HEK293 (cell line): ENCODE measurements around the gene SNRPD3.

Experiments
- CTCF ChIA-PET: fragments of 350-600 bp; formaldehyde crosslinking; extraction: SDS; loops from one replicate; lab custom pipeline; 2021; ENCODE audit warnings: antibody characterized with exemption; lab: Yijun Ruan, JAX
- POLR2A ChIA-PET: fragments of 300-600 bp; formaldehyde crosslinking; extraction: SDS; loops from one replicate; lab custom pipeline; 2020; ENCODE audit warnings: antibody characterized with exemption, inconsistent platforms; lab: Yijun Ruan, JAX
- H3K27ac ChIP-seq: fragments of 200-500 bp; sonication (Bioruptor generic); 2 replicates; pipeline ENCODE4 v1.5.1; 2014; ENCODE audit warnings: low read depth, low read length, control low read depth, inconsistent platforms; ENCODE audit errors: extremely low read depth
- H3K36me3 ChIP-seq, 2 experiments: fragments of 200-500 bp in 1 of 2; sonication (Bioruptor generic) in 1 of 2; 1 replicate in 1 of 2; 2 replicates in 1 of 2; pipeline ENCODE4 v1.5.1; 2014 to 2017; ENCODE audit warnings: inconsistent platforms in 2 of 2, low read length in 2 of 2; ENCODE audit not compliant: control insufficient read depth in 2 of 2, insufficient read depth in 1 of 2
- H3K4me1 ChIP-seq: fragments of 200-500 bp; sonication (Bioruptor generic); 2 replicates; pipeline ENCODE4 v1.5.1; 2014; ENCODE audit warnings: mild to moderate bottlenecking, low read length, inconsistent platforms; ENCODE audit not compliant: control insufficient read depth, insufficient read depth
- H3K4me3 ChIP-seq: 2 replicates; pipeline ENCODE4 v1.5.1; 2011; ENCODE audit warnings: low read depth, mild to moderate bottlenecking, control low read depth, low read length, moderate library complexity
- H3K9me3 ChIP-seq: fragments of 200-500 bp; sonication (Bioruptor generic); 2 replicates; pipeline ENCODE4 v1.5.1; 2014; ENCODE audit warnings: low read depth, low read length, inconsistent platforms; ENCODE audit not compliant: control insufficient read depth, insufficient read depth
- BCL11A ChIP-seq: fragments of 450-650 bp; formaldehyde crosslinking; IDR thresholded peaks from 2 replicates; pipeline ENCODE4 v1.5.1; 2016; ENCODE audit warnings: low read depth, missing biosample characterization, missing genetic modification characterization
- EGR2 ChIP-seq: fragments of 450-650 bp; formaldehyde crosslinking; IDR thresholded peaks from 2 replicates; pipeline ENCODE4 v1.5.1; 2016; ENCODE audit warnings: low read depth, missing biosample characterization, missing genetic modification characterization
- KLF10 ChIP-seq: fragments of 450-650 bp; IDR thresholded peaks from 2 replicates; pipeline ENCODE4 v1.5.1; 2018; ENCODE audit warnings: missing biosample characterization, mild to moderate bottlenecking, missing genetic modification characterization
- PRDM1 ChIP-seq: fragments of 450-650 bp; formaldehyde crosslinking; IDR thresholded peaks from 2 replicates; pipeline ENCODE4; 2016; ENCODE audit warnings: missing biosample characterization, missing genetic modification characterization
- SALL2 ChIP-seq: fragments of 450-650 bp; formaldehyde crosslinking; IDR thresholded peaks from 2 replicates; pipeline ENCODE4 v1.5.0; 2017; ENCODE audit warnings: missing biosample characterization, mild to moderate bottlenecking, missing genetic modification characterization, borderline replicate concordance
- SCRT2 ChIP-seq: fragments of 450-650 bp; formaldehyde crosslinking; IDR thresholded peaks from 2 replicates; pipeline ENCODE4 v1.5.1; 2016; ENCODE audit warnings: missing biosample characterization, missing genetic modification characterization
- TCF7L2 ChIP-seq: IDR thresholded peaks from 2 replicates; pipeline ENCODE4 v1.6.1; 2011; ENCODE audit warnings: low read depth, mild to moderate bottlenecking, inconsistent platforms, low read length, moderate library complexity, borderline replicate concordance
- WT1 ChIP-seq: fragments of 450-650 bp; formaldehyde crosslinking; IDR thresholded peaks from 2 replicates; pipeline ENCODE4 v1.5.1; 2016; ENCODE audit warnings: missing biosample characterization, missing genetic modification characterization
- ZBTB26 ChIP-seq: fragments of 450-650 bp; formaldehyde crosslinking; optimal IDR thresholded peaks from 2 replicates; pipeline ENCODE3; 2016; ENCODE audit warnings: missing biosample characterization, mild to moderate bottlenecking, missing genetic modification characterization
- ZBTB48 ChIP-seq: fragments of 450-650 bp; formaldehyde crosslinking; IDR thresholded peaks from 2 replicates; pipeline ENCODE4 v1.5.1; 2016; ENCODE audit warnings: missing biosample characterization, missing genetic modification characterization
- ZBTB7A ChIP-seq: fragments of 450-650 bp; formaldehyde crosslinking; IDR thresholded peaks from 2 replicates; pipeline ENCODE4 v1.5.1; 2016; ENCODE audit warnings: low read depth, missing biosample characterization, missing genetic modification characterization
- ZBTB8A ChIP-seq: fragments of 450-650 bp; formaldehyde crosslinking; IDR thresholded peaks from 2 replicates; pipeline ENCODE4 v1.5.1; 2016; ENCODE audit warnings: missing biosample characterization, missing genetic modification characterization
- ZFHX2 ChIP-seq: fragments of 450-650 bp; formaldehyde crosslinking; conservative IDR thresholded peaks from 2 replicates; pipeline ENCODE4 v1.5.1; 2016; ENCODE audit warnings: missing biosample characterization, missing genetic modification characterization
- ZFP69B ChIP-seq: fragments of 450-650 bp; formaldehyde crosslinking; IDR thresholded peaks from 2 replicates; pipeline ENCODE4 v1.5.1; 2016; ENCODE audit warnings: missing biosample characterization, missing genetic modification characterization
- ZNF146 ChIP-seq: fragments of 450-650 bp; formaldehyde crosslinking; IDR thresholded peaks from 2 replicates; pipeline ENCODE4 v1.5.1; 2016; ENCODE audit warnings: missing biosample characterization, missing genetic modification characterization
- ZNF214 ChIP-seq: fragments of 450-650 bp; formaldehyde crosslinking; IDR thresholded peaks from 2 replicates; pipeline ENCODE4 v1.5.1; 2017; ENCODE audit warnings: missing biosample characterization, mild to moderate bottlenecking, missing genetic modification characterization, borderline replicate concordance
- ZNF266 ChIP-seq: fragments of 450-650 bp; formaldehyde crosslinking; IDR thresholded peaks from 2 replicates; pipeline ENCODE4 v1.5.1; 2016; ENCODE audit warnings: missing biosample characterization, missing genetic modification characterization, low read depth
- ZNF324 ChIP-seq: fragments of 450-650 bp; formaldehyde crosslinking; IDR thresholded peaks from 2 replicates; pipeline ENCODE4 v1.5.1; 2016; ENCODE audit warnings: missing biosample characterization, missing genetic modification characterization
- ZNF335 ChIP-seq: fragments of 450-650 bp; formaldehyde crosslinking; conservative IDR thresholded peaks from 2 replicates; pipeline ENCODE4 v1.5.1; 2016; ENCODE audit warnings: missing biosample characterization, missing genetic modification characterization
- ZNF48 ChIP-seq: fragments of 450-650 bp; formaldehyde crosslinking; IDR thresholded peaks from 2 replicates; pipeline ENCODE4 v1.5.1; 2016; ENCODE audit warnings: missing biosample characterization, missing genetic modification characterization
- ZNF518A ChIP-seq: fragments of 450-650 bp; formaldehyde crosslinking; conservative IDR thresholded peaks from 2 replicates; pipeline ENCODE4 v1.5.1; 2016; ENCODE audit warnings: low read depth, missing biosample characterization, missing genetic modification characterization
- ZNF548 ChIP-seq: fragments of 450-650 bp; formaldehyde crosslinking; IDR thresholded peaks from 2 replicates; pipeline ENCODE4 v1.5.1; 2016; ENCODE audit warnings: missing biosample characterization, missing genetic modification characterization
- ZNF549 ChIP-seq: fragments of 450-650 bp; IDR thresholded peaks from 2 replicates; pipeline ENCODE4 v1.5.1; 2018; ENCODE audit warnings: missing biosample characterization, missing genetic modification characterization, mild to moderate bottlenecking, inconsistent platforms, moderate library complexity
- ZNF558 ChIP-seq: fragments of 450-650 bp; formaldehyde crosslinking; IDR thresholded peaks from 2 replicates; pipeline ENCODE4 v1.5.1; 2016; ENCODE audit warnings: missing biosample characterization, missing genetic modification characterization
- ZNF623 ChIP-seq: fragments of 450-650 bp; formaldehyde crosslinking; IDR thresholded peaks from 2 replicates; pipeline ENCODE4 v1.5.1; 2016; ENCODE audit warnings: missing biosample characterization, missing genetic modification characterization
- ZNF664 ChIP-seq: fragments of 450-650 bp; formaldehyde crosslinking; IDR thresholded peaks from 2 replicates; pipeline ENCODE4 v1.5.1; 2016; ENCODE audit warnings: missing biosample characterization, missing genetic modification characterization
- ZNF777 ChIP-seq: fragments of 450-650 bp; formaldehyde crosslinking; IDR thresholded peaks from 2 replicates; pipeline ENCODE4 v1.5.1; 2017; ENCODE audit warnings: missing biosample characterization, missing genetic modification characterization, borderline replicate concordance
- ZSCAN4 ChIP-seq: fragments of 450-650 bp; formaldehyde crosslinking; IDR thresholded peaks from 2 replicates; pipeline ENCODE4 v1.5.1; 2017; ENCODE audit warnings: missing biosample characterization, missing genetic modification characterization

The SNRPD3 gene

GRCh38 chr22:24591286-24591830 lies 35.6 kb downstream of the SNRPD3 start:
- Histone ChIP-seq H3K9me3 (no peaks in the 10 kb centered on the region), H3K4me1 (no peaks in the 10 kb centered on the region), H3K36me3 (peaks cover 0 to 29% of the 10 kb centered on the region in 2 experiments; a peak in 1 of 3 replicates), H3K4me3 (no peak overlapping the region), H3K27ac (no peak overlapping the region)
- CTCF ChIA-PET: no interaction called here
- POLR2A ChIA-PET: interaction anchor here (0.7 kb wide), 1 partner anchor 53 kb away, joined by 4 read pairs; no protein-coding TSS in a partner anchor
- no peak for TF ChIP-seq ZFP69B (tag by site-specific recombination)
- no peak for TF ChIP-seq ZNF549
- no peak for TF ChIP-seq SALL2 (tag by site-specific recombination)
- TF ChIP-seq PRDM1 (tag by site-specific recombination): no peak
- no peak for TF ChIP-seq ZNF518A
- TF ChIP-seq ZNF214: no peak
- TF ChIP-seq ZNF48 (tag by site-specific recombination): no peak

GRCh38 chr22:24592058-24592850 lies 36.5 kb downstream of the SNRPD3 start:
- Histone ChIP-seq H3K36me3 (peaks cover 0 to 23% of the 10 kb centered on the region in 2 experiments; a peak in 1 of 3 replicates), H3K4me1 (no peaks in the 10 kb centered on the region), H3K4me3 (peak overlapping the region; percentile 55), H3K27ac (peak overlapping the region; percentile 68; the same call in 1 of the 2 replicates), H3K9me3 (no peaks in the 10 kb centered on the region)
- ChIA-PET POLR2A (interaction anchor here (0.6 to 1.9 kb wide), 4 partner anchors 9 to 383 kb away, joined by 4 to 14 read pairs (median 8); partner anchors contain the start of genes GUCD1 and SNRPD3), CTCF (interaction anchor here (1.3 kb wide), 1 partner anchor 10 kb away, joined by 3 read pairs; the partner anchor contains the start of gene GGT1)
- TF ChIP-seq ZSCAN4 (no peak), ZNF664 (tag by site-specific recombination) (peak; percentile 25; the same call in 1 of the 2 replicates), ZBTB7A (peak; percentile 85; the same call in 1 of the 2 replicates), ZNF324 (tag by site-specific recombination) (0 out of 2 replicates have a peak, but pooled peaks have one; percentile 27), ZNF558 (tag by site-specific recombination) (no peak), ZFHX2 (tag by site-specific recombination) (peak; percentile 95), KLF10 (tag by site-specific recombination) (no peak), WT1 (tag by site-specific recombination) (no peak), ZBTB48 (peak; percentile 62; the same call in 1 of the 2 replicates), ZNF266 (tag by site-specific recombination) (no peak), ZNF548 (no peak), BCL11A (tag by site-specific recombination) (0 out of 2 replicates have a peak, but pooled peaks have one; percentile 30), ZBTB26 (tag by site-specific recombination) (peak; percentile 88), EGR2 (tag by site-specific recombination) (peak; percentile 94), ZNF623 (tag by site-specific recombination) (no peak), ZBTB8A (peak; percentile 96), SCRT2 (tag by site-specific recombination) (peak; percentile 31; the same call in 1 of the 2 replicates), ZNF335 (tag by site-specific recombination) (peak; percentile 58; the same call in 1 of the 2 replicates), TCF7L2 (no peak), ZNF146 (tag by site-specific recombination) (no peak), ZNF777 (tag by site-specific recombination) (0 out of 2 replicates have a peak, but pooled peaks have one; percentile 31)
